Gastroesophageal sphincter (tissue), 2 donors: Measurements from ENCODE around the gene IMMP2L.
"Not testable (repeated sequence)": the region's sequence is repeated elsewhere in the genome, so short reads cannot be mapped to it uniquely, and the experiment has no call there.

ENCODE experiments used
- EP300 ChIP-seq: sonication (generic); formaldehyde crosslinking; IDR thresholded peaks from one replicate; pipeline ENCODE4 v1.6.1; 2017; ENCODE audit warnings: antibody characterized with exemption, mild to moderate bottlenecking
- POLR2A ChIP-seq, 2 donors: fragments of 450-650 bp; IDR thresholded peaks; one replicate each; pipeline ENCODE4 v1.6.1; 2017; ENCODE audit warnings: antibody characterized with exemption in 2 of 2, mild to moderate bottlenecking in 2 of 2, moderate library complexity in 1 of 2

- TF ChIP-seq EP300; POLR2A (IDR thresholded peaks at IDR 0.05): not testable (repeated sequence)
Measured at GRCh38 chr7:111581207-111581606, 18.9 kb upstream of the IMMP2L start.
